HG02798 (cell line): ENCODE results near the gene AKR1A1.

ENCODE experiments used
- ATAC-seq: cut with Tn5 transposase; IDR thresholded peaks from one replicate; pipeline ENCODE4 v1.9.1; 2021; ENCODE audit warnings: mild to moderate bottlenecking; ENCODE audit not compliant: unreplicated experiment, poor library complexity

AKR1A1 gene

GRCh38 chr1:45608175-45609156, 57.8 kb downstream of the AKR1A1 start:
- ATAC-seq = no peak

- ATAC-seq = no peak
These were observed 60.1 kb downstream of the AKR1A1 start for GRCh38 chr1:45610589-45611226.

- ATAC-seq = no peak
These were observed 62.4 kb downstream of the AKR1A1 start for GRCh38 chr1:45612941-45613579.

GRCh38 chr1:45615885-45616284, 65.3 kb downstream of the AKR1A1 start:
- no peak for ATAC-seq

GRCh38 chr1:45617618-45618017, 67.0 kb downstream of the AKR1A1 start:
- ATAC-seq = no peak

- no peak for ATAC-seq
These were observed 68.7 kb downstream of the AKR1A1 start for GRCh38 chr1:45619149-45619921.
